ENCODE results near the gene TNF. TPM values are rescaled to one million over a fixed set of nuclear protein-coding genes. Genes with fewer than 3 reads are reported as not detected.
A peak's percentile ranks its signal among the peaks of the same experiment; 100 is the strongest.

The TNF gene
- total and polyA plus RNA-seq, 2 donors (not counting 3 experiments of a cell fraction or from before 2014, with no cell fraction given): not detected

DNA sequence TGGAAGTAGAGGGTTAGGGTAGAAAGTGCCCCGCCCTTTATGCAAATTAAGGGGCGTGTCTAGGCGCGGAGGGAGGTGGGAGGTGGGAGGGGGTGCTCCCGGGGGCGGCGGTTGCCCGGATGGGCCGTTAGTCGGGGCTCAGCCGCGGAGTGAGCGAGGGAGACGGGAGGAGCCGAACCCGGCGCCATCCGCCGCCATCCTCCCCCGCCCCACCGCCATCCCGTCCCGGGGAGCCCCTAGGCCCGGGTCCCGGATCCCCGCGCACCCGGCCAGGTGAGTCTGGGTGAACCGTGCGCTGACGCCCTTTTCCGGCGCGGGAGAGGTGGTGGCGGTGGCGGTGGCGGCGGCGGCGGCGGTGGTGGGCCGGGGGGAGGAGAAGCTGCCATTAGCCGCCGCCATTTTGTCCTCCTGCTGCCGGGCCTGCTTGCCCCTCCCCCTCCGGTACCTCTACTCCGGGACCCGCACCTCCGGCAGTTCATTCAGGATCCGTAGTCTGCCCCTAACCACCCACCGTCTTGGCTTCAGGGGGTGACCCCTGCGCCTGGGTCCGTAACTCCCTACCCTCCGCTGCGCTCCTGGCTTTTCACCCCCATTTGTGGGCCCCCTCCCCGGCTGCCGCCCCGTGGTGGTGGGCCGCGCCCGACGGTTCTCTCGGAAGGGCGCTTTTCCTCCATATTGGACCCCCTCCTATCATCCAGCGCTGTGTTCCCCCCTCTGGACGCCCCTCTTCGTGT is 45.4 kb downstream of the TNF start, which contains the start of gene PRRC2A:
Gene PRRC2A (plus strand): TSS at position 130 of the 734 bp plus-strand sequence. CDS start 2,075 bp downstream, outside the sequence.
- CTCF ChIA-PET: interaction anchor here (0.9 to 3.9 kb wide), 4 partner anchors 19 to 70 kb away, joined by 3 to 18 read pairs (median 4); partner anchors contain the start of gene BAG6
- Histone ChIP-seq H3K9me1 (replicated peaks; ENCODE audit: control insufficient read depth, extremely low read depth, insufficient read depth, low read length) (no peaks in the 10 kb centered on the region), H3K36me3 (ENCODE audit: control insufficient read depth in 2 of 2, extremely low read depth in 1 of 2, insufficient read depth in 2 of 2, low read length in 2 of 2) (peaks cover 15 to 21% of the 10 kb centered on the region in 2 experiments), H3K4me3 (replicated peaks in 1 of 3; ENCODE audit: insufficient read depth in 1 of 3, low read depth in 1 of 3, low read length in 3 of 3) (peak within 1 kb of the TSS; percentile 80 to 99 (median 95)), H3K4me2 (ENCODE audit: insufficient read depth, low read length) (peak within 1 kb of the TSS; percentile 92), H2AFZ (ENCODE audit: low read depth, low read length) (peak within 1 kb of the TSS; percentile 65), H3K9ac (replicated peaks; ENCODE audit: extremely low read depth, insufficient read depth, low read length) (peak within 1 kb of the TSS; percentile 99), H3K9me3 (replicated peaks; ENCODE audit: control insufficient read depth, insufficient read depth, low read length) (no peaks in the 10 kb centered on the region), H3K4me1 (ENCODE audit: control insufficient read depth, extremely low read depth, insufficient read depth, low read length) (peaks cover 13% of the 10 kb centered on the region), H3K27ac (ENCODE audit: insufficient read depth, low read depth, low read length) (peak within 1 kb of the TSS; percentile 95), H3K79me2 (ENCODE audit: control insufficient read depth, insufficient read depth, low read length) (peaks cover 48% of the 10 kb centered on the region), H3K27me3 (ENCODE audit: control insufficient read depth in 2 of 2, insufficient read depth in 2 of 2, low read length in 2 of 2) (no peaks in the 10 kb centered on the region), H4K20me1 (replicated peaks; ENCODE audit: control insufficient read depth, extremely low read depth, insufficient read depth, low read length) (no peaks in the 10 kb centered on the region)
- FAIRE-seq (peak; percentile 38), DNase-seq (ENCODE audit: low read depth, low spot score) (no peak)
- BruUV-seq (replicated peaks): no TSS peak
- TF ChIP-seq GATA2 (IDR thresholded peaks at IDR 0.05; ENCODE audit: insufficient read depth, insufficient read length, low read depth, low read length) (no peak), FOS (IDR thresholded peaks at IDR 0.05; ENCODE audit: borderline replicate concordance, insufficient read depth, low read length) (no peak), EZH2 (IDR thresholded peaks at IDR 0.05; ENCODE audit: borderline replicate concordance, low read depth, low read length, severe bottlenecking) (no peak), POLR2A (IDR thresholded peaks at IDR 0.05; ENCODE audit: low read depth, low read length) (peak; percentile 86), POLR2AphosphoS5 (IDR thresholded peaks at IDR 0.05; ENCODE audit: insufficient read depth, low read depth, low read length) (peak; percentile 78), JUN (IDR thresholded peaks at IDR 0.05; ENCODE audit: borderline replicate concordance, insufficient read depth, insufficient read length, low read depth) (no peak), MAX (IDR thresholded peaks at IDR 0.05; ENCODE audit: insufficient read depth, insufficient read length) (no peak), MYC (IDR thresholded peaks at IDR 0.05; ENCODE audit: low read depth, low read length) (peak; percentile 32)
- TF ChIP-seq, protein P1, sequence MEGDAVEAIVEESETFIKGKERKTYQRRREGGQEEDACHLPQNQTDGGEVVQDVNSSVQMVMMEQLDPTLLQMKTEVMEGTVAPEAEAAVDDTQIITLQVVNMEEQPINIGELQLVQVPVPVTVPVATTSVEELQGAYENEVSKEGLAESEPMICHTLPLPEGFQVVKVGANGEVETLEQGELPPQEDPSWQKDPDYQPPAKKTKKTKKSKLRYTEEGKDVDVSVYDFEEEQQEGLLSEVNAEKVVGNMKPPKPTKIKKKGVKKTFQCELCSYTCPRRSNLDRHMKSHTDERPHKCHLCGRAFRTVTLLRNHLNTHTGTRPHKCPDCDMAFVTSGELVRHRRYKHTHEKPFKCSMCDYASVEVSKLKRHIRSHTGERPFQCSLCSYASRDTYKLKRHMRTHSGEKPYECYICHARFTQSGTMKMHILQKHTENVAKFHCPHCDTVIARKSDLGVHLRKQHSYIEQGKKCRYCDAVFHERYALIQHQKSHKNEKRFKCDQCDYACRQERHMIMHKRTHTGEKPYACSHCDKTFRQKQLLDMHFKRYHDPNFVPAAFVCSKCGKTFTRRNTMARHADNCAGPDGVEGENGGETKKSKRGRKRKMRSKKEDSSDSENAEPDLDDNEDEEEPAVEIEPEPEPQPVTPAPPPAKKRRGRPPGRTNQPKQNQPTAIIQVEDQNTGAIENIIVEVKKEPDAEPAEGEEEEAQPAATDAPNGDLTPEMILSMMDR (IDR thresholded peaks at IDR 0.05; ENCODE audit: extremely low read depth in 1 of 2, insufficient read depth in 1 of 2, low read depth in 1 of 2, low read length in 2 of 2): no peak
- intact Hi-C loops (cut with micrococcal nuclease) (loop anchor here (1.0 to 5.0 kb wide), 10 partner anchors 32 to 243 kb away; partner anchors contain the start of genes ABHD16A, BAG6, DDX39B and HSPA1B), dilution Hi-C loops (cut with MboI; ENCODE audit: extremely low pct_ligation_motif_present, low sequenced_read_pairs) (no loop called here)
- POLR2A ChIA-PET: interaction anchor here (1.1 to 2.2 kb wide), 4 partner anchors 13 to 78 kb away, joined by 3 to 4 read pairs (median 3); partner anchors contain the start of gene C6orf47

Data from endothelial cell of umbilical vein (primary cell).